WTC11 (cell line): ENCODE measurements around the gene KDM2B. TPM values are rescaled to one million over a fixed set of nuclear protein-coding genes. Genes with fewer than 3 reads are reported as not detected.

Source experiments
- ATAC-seq: fragments of 200-7000 bp; cut with Tn5 transposase; 2 replicates; pipeline ENCODE4 v1.10.0; 2021; ENCODE audit warnings: mild to moderate bottlenecking, moderate library complexity
- CTCF ChIA-PET: fragments of 300-600 bp; sonication (Branson Sonifier 250); formaldehyde crosslinking; loops from one replicate; lab custom pipeline; 2021; ENCODE audit warnings: antibody characterized with exemption; lab: Charles Lee
- POLR2A ChIA-PET: fragments of 350-600 bp; sonication (Branson Sonifier 250); formaldehyde crosslinking; loops from one replicate; lab custom pipeline; 2021; ENCODE audit warnings: antibody characterized with exemption; lab: Charles Lee
- DNase-seq: peaks from one replicate; pipeline ENCODE4 v3.0.0; 2021; ENCODE audit warnings: low spot score
- H3K27ac Mint-ChIP-seq: 2 replicates; pipeline ENCODE4 v1.8.0; 2021; ENCODE audit warnings: mixed read lengths
- H3K27me3 Mint-ChIP-seq: 2 replicates; pipeline ENCODE4 v1.8.0; 2021; ENCODE audit warnings: low read depth, mild to moderate bottlenecking, moderate library complexity, mixed read lengths
- H3K36me3 Mint-ChIP-seq: 2 replicates; pipeline ENCODE4 v1.8.0; 2021; ENCODE audit warnings: mixed read lengths
- H3K4me1 Mint-ChIP-seq: 2 replicates; pipeline ENCODE4 v1.8.0; 2022; ENCODE audit warnings: mixed read lengths
- H3K4me3 Mint-ChIP-seq: 2 replicates; pipeline ENCODE4 v1.8.0; 2021; ENCODE audit warnings: mild to moderate bottlenecking, moderate library complexity, mixed read lengths
- H3K9me3 Mint-ChIP-seq: 2 replicates; pipeline ENCODE4 v1.8.0; 2021; ENCODE audit warnings: mixed read lengths
- E2F5 ChIP-seq: sonication (generic); formaldehyde crosslinking; IDR thresholded peaks from 2 replicates; pipeline ENCODE4 v1.8.1; 2022; ENCODE audit warnings: mild to moderate bottlenecking, moderate library complexity, missing genetic modification reagents
- ERG ChIP-seq: fragments of 250-450 bp; sonication (Bioruptor Pico); IDR thresholded peaks from 2 replicates; pipeline ENCODE4 v1.8.0; 2021; ENCODE audit warnings: mild to moderate bottlenecking
- ETV6 ChIP-seq: sonication (generic); formaldehyde crosslinking; IDR thresholded peaks from 2 replicates; pipeline ENCODE4 v1.8.1; 2022; ENCODE audit warnings: mild to moderate bottlenecking, missing genetic modification reagents
- FOXK1 ChIP-seq: sonication (generic); formaldehyde crosslinking; IDR thresholded peaks from 2 replicates; pipeline ENCODE4 v1.8.0; 2022; ENCODE audit warnings: mild to moderate bottlenecking, moderate library complexity, missing genetic modification reagents
- FOXP1 ChIP-seq: sonication (generic); formaldehyde crosslinking; IDR thresholded peaks from 2 replicates; pipeline ENCODE4 v1.8.0; 2022; ENCODE audit warnings: missing genetic modification reagents, mild to moderate bottlenecking, moderate library complexity, borderline replicate concordance
- MLX ChIP-seq: sonication (generic); formaldehyde crosslinking; IDR thresholded peaks from 2 replicates; pipeline ENCODE4 v1.8.1; 2023; ENCODE audit warnings: mild to moderate bottlenecking, missing genetic modification reagents, moderate library complexity
- PRDM15 ChIP-seq: sonication (generic); formaldehyde crosslinking; IDR thresholded peaks from 2 replicates; pipeline ENCODE4 v1.8.0; 2022; ENCODE audit warnings: missing genetic modification reagents
- RORB ChIP-seq: fragments of 250-450 bp; sonication (Bioruptor Pico); IDR thresholded peaks from 2 replicates; pipeline ENCODE4 v1.9.0; 2021; ENCODE audit warnings: mild to moderate bottlenecking
- USF1 ChIP-seq: sonication (generic); formaldehyde crosslinking; IDR thresholded peaks from 2 replicates; pipeline ENCODE4 v1.8.0; 2022; ENCODE audit warnings: mild to moderate bottlenecking, missing genetic modification reagents
- ZMAT4 ChIP-seq: fragments of 250-450 bp; sonication (Bioruptor Pico); IDR thresholded peaks from 2 replicates; pipeline ENCODE4 v1.9.0; 2021; ENCODE audit warnings: mild to moderate bottlenecking
- ZNF232 ChIP-seq: sonication (generic); formaldehyde crosslinking; IDR thresholded peaks from 2 replicates; pipeline ENCODE4 v1.8.0; 2022; ENCODE audit warnings: mild to moderate bottlenecking, missing genetic modification reagents
- ZNF263 ChIP-seq: sonication (generic); formaldehyde crosslinking; IDR thresholded peaks from 2 replicates; pipeline ENCODE4 v1.8.1; 2022; ENCODE audit warnings: low read depth, mild to moderate bottlenecking, moderate library complexity, missing genetic modification reagents
- ZNF317 ChIP-seq: sonication (generic); formaldehyde crosslinking; IDR thresholded peaks from 2 replicates; pipeline ENCODE4 v1.8.1; 2023; ENCODE audit warnings: low read depth, mild to moderate bottlenecking, moderate library complexity, missing genetic modification reagents, borderline replicate concordance
- ZNF425 ChIP-seq: fragments of 250-450 bp; sonication (Bioruptor Pico); conservative IDR thresholded peaks from 2 replicates; pipeline ENCODE4 v1.9.0; 2021; ENCODE audit warnings: mild to moderate bottlenecking
- total RNA-seq: library from RNA; stranded (reverse); gene quantifications from 3 replicates; pipeline ENCODE4 v1.2.3, GENCODE V29; 2021
- TF ChIP-seq, protein P1 (sequence below): fragments of 200-600 bp; IDR thresholded peaks from 2 replicates; pipeline ENCODE4 v1.8.0; 2022; ENCODE audit warnings: antibody characterized with exemption
- TF ChIP-seq, protein P2 (sequence below): sonication (generic); formaldehyde crosslinking; IDR thresholded peaks from 2 replicates; pipeline ENCODE4 v1.8.1; 2022; ENCODE audit warnings: mild to moderate bottlenecking, missing genetic modification reagents, moderate library complexity, borderline replicate concordance
- TF ChIP-seq, protein P3 (sequence below): sonication (generic); formaldehyde crosslinking; IDR thresholded peaks from 2 replicates; pipeline ENCODE4 v1.8.1; 2022; ENCODE audit warnings: missing genetic modification reagents, borderline replicate concordance
- TF ChIP-seq, protein P4 (sequence below): sonication (generic); formaldehyde crosslinking; IDR thresholded peaks from 2 replicates; pipeline ENCODE4 v1.8.1; 2023; ENCODE audit warnings: mild to moderate bottlenecking, missing genetic modification reagents, moderate library complexity

The KDM2B gene
- total RNA-seq, 1 experiment from 2014 or later, result 147 TPM

GRCh38 chr12:121436706-121437105 lies 144.1 kb downstream of the KDM2B start (continued):
- TF ChIP-seq MLX (CRISPR knock-in tag), result no peak
- TF ChIP-seq ZNF317 (CRISPR knock-in tag), result no peak
- TF ChIP-seq, protein P1, sequence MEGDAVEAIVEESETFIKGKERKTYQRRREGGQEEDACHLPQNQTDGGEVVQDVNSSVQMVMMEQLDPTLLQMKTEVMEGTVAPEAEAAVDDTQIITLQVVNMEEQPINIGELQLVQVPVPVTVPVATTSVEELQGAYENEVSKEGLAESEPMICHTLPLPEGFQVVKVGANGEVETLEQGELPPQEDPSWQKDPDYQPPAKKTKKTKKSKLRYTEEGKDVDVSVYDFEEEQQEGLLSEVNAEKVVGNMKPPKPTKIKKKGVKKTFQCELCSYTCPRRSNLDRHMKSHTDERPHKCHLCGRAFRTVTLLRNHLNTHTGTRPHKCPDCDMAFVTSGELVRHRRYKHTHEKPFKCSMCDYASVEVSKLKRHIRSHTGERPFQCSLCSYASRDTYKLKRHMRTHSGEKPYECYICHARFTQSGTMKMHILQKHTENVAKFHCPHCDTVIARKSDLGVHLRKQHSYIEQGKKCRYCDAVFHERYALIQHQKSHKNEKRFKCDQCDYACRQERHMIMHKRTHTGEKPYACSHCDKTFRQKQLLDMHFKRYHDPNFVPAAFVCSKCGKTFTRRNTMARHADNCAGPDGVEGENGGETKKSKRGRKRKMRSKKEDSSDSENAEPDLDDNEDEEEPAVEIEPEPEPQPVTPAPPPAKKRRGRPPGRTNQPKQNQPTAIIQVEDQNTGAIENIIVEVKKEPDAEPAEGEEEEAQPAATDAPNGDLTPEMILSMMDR, result no peak
- TF ChIP-seq ZNF263 (CRISPR knock-in tag), result no peak
- no peak for TF ChIP-seq ERG (CRISPR knock-in tag)
- TF ChIP-seq ETV6 (CRISPR knock-in tag), result no peak
- TF ChIP-seq PRDM15 (CRISPR knock-in tag), result no peak
- TF ChIP-seq, all 79 proteins: peak for 0

- peaks cover 89% of the 10 kb centered on the region for H3K36me3 Mint-ChIP-seq
- H3K27me3 Mint-ChIP-seq, result no peaks in the 10 kb centered on the region
- no peak overlapping the region for H3K4me3 Mint-ChIP-seq
- ATAC-seq, result no peak
- H3K9me3 Mint-ChIP-seq, result peaks cover 10% of the 10 kb centered on the region
- no peaks in the 10 kb centered on the region for H3K4me1 Mint-ChIP-seq
- ChIA-PET CTCF (interaction anchor here (2.4 to 3.2 kb wide), 2 partner anchors 9 to 10 kb away, joined by 11 to 16 read pairs; no protein-coding TSS in a partner anchor), POLR2A (interaction anchor here (0.6 kb wide), 1 partner anchor 21 kb away, joined by 7 read pairs; no protein-coding TSS in a partner anchor)
- no peak overlapping the region for H3K27ac Mint-ChIP-seq
- DNase-seq, result no peak
- TF ChIP-seq ZNF425 (CRISPR knock-in tag), result no peak
- TF ChIP-seq, protein P2, sequence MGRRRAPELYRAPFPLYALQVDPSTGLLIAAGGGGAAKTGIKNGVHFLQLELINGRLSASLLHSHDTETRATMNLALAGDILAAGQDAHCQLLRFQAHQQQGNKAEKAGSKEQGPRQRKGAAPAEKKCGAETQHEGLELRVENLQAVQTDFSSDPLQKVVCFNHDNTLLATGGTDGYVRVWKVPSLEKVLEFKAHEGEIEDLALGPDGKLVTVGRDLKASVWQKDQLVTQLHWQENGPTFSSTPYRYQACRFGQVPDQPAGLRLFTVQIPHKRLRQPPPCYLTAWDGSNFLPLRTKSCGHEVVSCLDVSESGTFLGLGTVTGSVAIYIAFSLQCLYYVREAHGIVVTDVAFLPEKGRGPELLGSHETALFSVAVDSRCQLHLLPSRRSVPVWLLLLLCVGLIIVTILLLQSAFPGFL, result no peak
- TF ChIP-seq E2F5 (CRISPR knock-in tag), result no peak
- no peak for TF ChIP-seq USF1 (CRISPR knock-in tag)
- TF ChIP-seq ZNF232 (CRISPR knock-in tag), result no peak
- TF ChIP-seq RORB (CRISPR knock-in tag), result no peak
- no peak for TF ChIP-seq FOXP1 (CRISPR knock-in tag)
- no peak for TF ChIP-seq ZMAT4 (CRISPR knock-in tag)
- TF ChIP-seq, protein P3, sequence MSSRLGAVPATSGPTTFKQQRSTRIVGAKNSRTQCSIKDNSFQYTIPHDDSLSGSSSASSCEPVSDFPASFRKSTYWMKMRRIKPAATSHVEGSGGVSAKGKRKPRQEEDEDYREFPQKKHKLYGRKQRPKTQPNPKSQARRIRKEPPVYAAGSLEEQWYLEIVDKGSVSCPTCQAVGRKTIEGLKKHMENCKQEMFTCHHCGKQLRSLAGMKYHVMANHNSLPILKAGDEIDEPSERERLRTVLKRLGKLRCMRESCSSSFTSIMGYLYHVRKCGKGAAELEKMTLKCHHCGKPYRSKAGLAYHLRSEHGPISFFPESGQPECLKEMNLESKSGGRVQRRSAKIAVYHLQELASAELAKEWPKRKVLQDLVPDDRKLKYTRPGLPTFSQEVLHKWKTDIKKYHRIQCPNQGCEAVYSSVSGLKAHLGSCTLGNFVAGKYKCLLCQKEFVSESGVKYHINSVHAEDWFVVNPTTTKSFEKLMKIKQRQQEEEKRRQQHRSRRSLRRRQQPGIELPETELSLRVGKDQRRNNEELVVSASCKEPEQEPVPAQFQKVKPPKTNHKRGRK (CRISPR knock-in tag), result no peak
- TF ChIP-seq, protein P4, sequence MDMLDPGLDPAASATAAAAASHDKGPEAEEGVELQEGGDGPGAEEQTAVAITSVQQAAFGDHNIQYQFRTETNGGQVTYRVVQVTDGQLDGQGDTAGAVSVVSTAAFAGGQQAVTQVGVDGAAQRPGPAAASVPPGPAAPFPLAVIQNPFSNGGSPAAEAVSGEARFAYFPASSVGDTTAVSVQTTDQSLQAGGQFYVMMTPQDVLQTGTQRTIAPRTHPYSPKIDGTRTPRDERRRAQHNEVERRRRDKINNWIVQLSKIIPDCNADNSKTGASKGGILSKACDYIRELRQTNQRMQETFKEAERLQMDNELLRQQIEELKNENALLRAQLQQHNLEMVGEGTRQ (CRISPR knock-in tag), result no peak
- no peak for TF ChIP-seq FOXK1 (CRISPR knock-in tag)
These were observed 147.9 kb downstream of the KDM2B start for GRCh38 chr12:121432740-121433480.
